ENCODE data around the gene SETD5. TPM values are rescaled to one million over a fixed set of nuclear protein-coding genes. Genes with fewer than 3 reads are reported as not detected.

SETD5 gene
- total RNA-seq, 2 donors from 2014 or later, result 102 to 131 TPM

GRCh38 chr3:9498781-9499180, 101.4 kb downstream of the SETD5 start:
- no peaks in the 10 kb centered on the region for H3K9me3 ChIP-seq
- TF ChIP-seq, protein P1, sequence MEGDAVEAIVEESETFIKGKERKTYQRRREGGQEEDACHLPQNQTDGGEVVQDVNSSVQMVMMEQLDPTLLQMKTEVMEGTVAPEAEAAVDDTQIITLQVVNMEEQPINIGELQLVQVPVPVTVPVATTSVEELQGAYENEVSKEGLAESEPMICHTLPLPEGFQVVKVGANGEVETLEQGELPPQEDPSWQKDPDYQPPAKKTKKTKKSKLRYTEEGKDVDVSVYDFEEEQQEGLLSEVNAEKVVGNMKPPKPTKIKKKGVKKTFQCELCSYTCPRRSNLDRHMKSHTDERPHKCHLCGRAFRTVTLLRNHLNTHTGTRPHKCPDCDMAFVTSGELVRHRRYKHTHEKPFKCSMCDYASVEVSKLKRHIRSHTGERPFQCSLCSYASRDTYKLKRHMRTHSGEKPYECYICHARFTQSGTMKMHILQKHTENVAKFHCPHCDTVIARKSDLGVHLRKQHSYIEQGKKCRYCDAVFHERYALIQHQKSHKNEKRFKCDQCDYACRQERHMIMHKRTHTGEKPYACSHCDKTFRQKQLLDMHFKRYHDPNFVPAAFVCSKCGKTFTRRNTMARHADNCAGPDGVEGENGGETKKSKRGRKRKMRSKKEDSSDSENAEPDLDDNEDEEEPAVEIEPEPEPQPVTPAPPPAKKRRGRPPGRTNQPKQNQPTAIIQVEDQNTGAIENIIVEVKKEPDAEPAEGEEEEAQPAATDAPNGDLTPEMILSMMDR (IDR thresholded peaks at IDR 0.05), result no peak
- H3K27ac ChIP-seq, result no peak overlapping the region
- DNase-seq (ENCODE audit: low spot score) (no peak), ATAC-seq (ENCODE audit: insufficient number of reproducible peaks, low FRiP score, low read depth) (no peak)
- H3K4me1 ChIP-seq (ENCODE audit: control insufficient read depth in 1 of 2, low read depth in 2 of 2), result peaks cover 3 to 9% of the 10 kb centered on the region in 2 donors
- H3K27me3 ChIP-seq (replicated peaks; ENCODE audit: insufficient read depth), result no peaks in the 10 kb centered on the region
- H3K4me3 ChIP-seq, result no peak overlapping the region
- H3K36me3 ChIP-seq, result no peaks in the 10 kb centered on the region

- H3K9me3 ChIP-seq, result no peaks in the 10 kb centered on the region
- ATAC-seq (ENCODE audit: insufficient number of reproducible peaks, low FRiP score, low read depth) (no peak), DNase-seq (ENCODE audit: low spot score) (no peak)
- no peak overlapping the region for H3K27ac ChIP-seq
- no peak overlapping the region for H3K4me3 ChIP-seq
- H3K36me3 ChIP-seq, result no peaks in the 10 kb centered on the region
- TF ChIP-seq, protein P1 (IDR thresholded peaks at IDR 0.05), result no peak
- no peaks in the 10 kb centered on the region for H3K27me3 ChIP-seq (replicated peaks; ENCODE audit: insufficient read depth)
- H3K4me1 ChIP-seq (ENCODE audit: control insufficient read depth in 1 of 2, low read depth in 2 of 2), result peaks cover 3 to 9% of the 10 kb centered on the region in 2 donors
These were observed 102.2 kb downstream of the SETD5 start for GRCh38 chr3:9499455-9500107.

GRCh38 chr3:9500108-9501050, 103.0 kb downstream of the SETD5 start:
- H3K4me3 ChIP-seq, result peak overlapping the region; percentile 32
- H3K9me3 ChIP-seq, result no peaks in the 10 kb centered on the region
- no peaks in the 10 kb centered on the region for H3K27me3 ChIP-seq (replicated peaks; ENCODE audit: insufficient read depth)
- TF ChIP-seq, protein P1 (IDR thresholded peaks at IDR 0.05), result peak; percentile 42
- no peaks in the 10 kb centered on the region for H3K36me3 ChIP-seq
- ATAC-seq (ENCODE audit: insufficient number of reproducible peaks, low FRiP score, low read depth), result no peak
- no peak overlapping the region for H3K27ac ChIP-seq
- peaks cover 3 to 9% of the 10 kb centered on the region in 2 donors for H3K4me1 ChIP-seq (ENCODE audit: control insufficient read depth in 1 of 2, low read depth in 2 of 2)
- DNase-seq (ENCODE audit: low spot score), result no peak

DNA sequence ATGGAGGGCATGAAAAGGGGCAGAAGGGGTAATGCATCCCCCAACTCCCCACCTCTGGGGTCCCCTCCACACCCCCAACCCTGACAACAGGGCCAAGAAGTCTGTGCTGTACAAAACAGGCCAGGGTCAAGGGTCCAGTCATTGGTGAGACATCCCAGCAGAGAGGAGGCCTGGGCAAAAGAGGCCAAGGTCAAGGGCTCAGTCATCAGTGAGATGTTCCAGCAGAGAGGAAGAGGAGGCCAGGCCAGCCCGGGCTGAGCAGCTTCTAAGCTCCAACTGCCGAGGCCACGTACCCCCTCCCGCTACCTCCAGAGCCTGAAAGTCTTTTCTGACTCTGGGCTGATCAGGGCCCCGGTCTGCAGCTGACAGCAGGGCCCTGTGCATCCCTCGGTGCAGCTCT, 103.8 kb downstream of the SETD5 start:
- DNase-seq (ENCODE audit: low spot score), result no peak
- Histone ChIP-seq H3K4me3 (no peak overlapping the region), H3K4me1 (ENCODE audit: control insufficient read depth in 1 of 2, low read depth in 2 of 2) (peaks cover 3 to 9% of the 10 kb centered on the region in 2 donors), H3K36me3 (no peaks in the 10 kb centered on the region), H3K9me3 (no peaks in the 10 kb centered on the region), H3K27me3 (replicated peaks; ENCODE audit: insufficient read depth) (no peaks in the 10 kb centered on the region), H3K27ac (no peak overlapping the region)
- TF ChIP-seq, protein P1 (IDR thresholded peaks at IDR 0.05), result no peak
- no peak for ATAC-seq (ENCODE audit: insufficient number of reproducible peaks, low FRiP score, low read depth)

GRCh38 chr3:9503283-9503682, 105.9 kb downstream of the SETD5 start:
- Histone ChIP-seq H3K4me3 (no peak overlapping the region), H3K27me3 (replicated peaks; ENCODE audit: insufficient read depth) (no peaks in the 10 kb centered on the region), H3K4me1 (ENCODE audit: control insufficient read depth in 1 of 2, low read depth in 2 of 2) (peaks cover 3 to 9% of the 10 kb centered on the region in 2 donors), H3K9me3 (no peaks in the 10 kb centered on the region), H3K36me3 (no peaks in the 10 kb centered on the region), H3K27ac (no peak overlapping the region)
- ATAC-seq (ENCODE audit: insufficient number of reproducible peaks, low FRiP score, low read depth), result no peak
- TF ChIP-seq, protein P1 (IDR thresholded peaks at IDR 0.05), result peak; percentile 72
- no peak for DNase-seq (ENCODE audit: low spot score)

All from thoracic aorta (tissue), 2 donors.